Measurements from ENCODE around the gene CNIH1. TPM values are rescaled to one million over a fixed set of nuclear protein-coding genes. Genes with fewer than 3 reads are reported as not detected.

The CNIH1 gene
- total and polyA plus RNA-seq, 2 of the 13 experiments (the other 11 are each of a cell fraction or from before 2014, with no cell fraction given), result 166 to 421 TPM

DNA sequence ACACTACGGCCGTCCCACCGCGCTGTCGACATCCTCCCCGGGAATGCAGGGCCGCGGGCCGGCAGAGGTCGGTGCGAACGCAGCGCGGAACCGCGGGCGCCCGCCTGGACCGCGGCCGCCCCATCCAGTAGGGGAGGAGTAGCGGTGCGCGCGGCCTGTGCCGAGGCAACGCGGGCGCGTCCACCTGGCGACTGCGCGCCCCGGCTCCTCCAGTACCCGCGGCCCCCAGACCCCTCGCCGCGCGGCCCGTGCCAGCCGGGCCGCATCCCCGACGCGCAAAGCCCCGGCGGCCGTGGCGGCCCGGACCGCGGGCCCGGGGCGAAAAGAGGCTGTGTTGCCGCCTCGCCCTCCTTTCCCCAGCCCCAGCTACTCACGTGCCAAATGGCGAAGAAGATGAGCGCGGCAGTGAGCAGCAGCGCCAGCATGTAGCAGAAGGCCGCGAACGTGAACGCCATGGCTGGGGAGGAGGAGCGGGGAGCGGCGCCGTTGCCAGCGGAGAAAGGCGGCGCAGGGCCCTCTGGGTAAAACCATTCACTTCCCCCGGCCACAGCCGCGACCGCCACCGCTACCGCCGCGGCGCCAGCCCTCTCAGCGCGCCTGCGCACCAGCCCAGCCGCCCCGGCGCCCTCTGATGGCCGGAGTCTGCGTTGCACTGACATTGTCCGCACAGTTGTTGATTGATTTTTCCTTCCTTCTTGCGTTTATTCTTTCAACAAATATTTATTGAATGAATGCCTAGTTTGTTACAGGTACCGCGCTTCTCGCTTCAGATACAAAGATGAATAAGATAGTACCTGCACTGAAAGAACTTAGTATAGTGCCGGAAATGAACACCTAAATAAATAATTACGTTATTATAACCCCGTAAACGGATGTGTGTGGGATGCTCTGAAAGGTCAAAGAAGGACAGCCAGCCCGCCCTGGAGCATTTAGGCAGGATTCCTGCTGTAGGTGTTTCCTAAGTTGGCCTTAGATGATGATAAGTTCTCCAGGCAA, at the start of gene CNIH1 (continued):
- TF ChIP-seq ZNF318 (CRISPR knock-in tag; IDR thresholded peaks at IDR 0.05), result no peak
- no peak; the same call in 1 of the 2 replicates for TF ChIP-seq EEA1 (CRISPR knock-in tag; IDR thresholded peaks at IDR 0.05; ENCODE audit: borderline replicate concordance)
- no peak for TF ChIP-seq ZNF782 (CRISPR knock-in tag; IDR thresholded peaks at IDR 0.05; ENCODE audit: borderline replicate concordance)
- TF ChIP-seq RNF2 (conservative IDR thresholded peaks at IDR 0.05; ENCODE audit: low read depth), result peak; percentile 95
- no peak for TF ChIP-seq RFX1 (IDR thresholded peaks at IDR 0.05)
- TF ChIP-seq ZFP37 (CRISPR knock-in tag; IDR thresholded peaks at IDR 0.05; ENCODE audit: borderline replicate concordance), result no peak
- TF ChIP-seq AGO1 (IDR thresholded peaks at IDR 0.05; ENCODE audit: low read depth, low read length, poor library complexity, severe bottlenecking), result no peak
- TF ChIP-seq ZNF687 (CRISPR knock-in tag; IDR thresholded peaks at IDR 0.05), result peak; percentile 93
- no peak for TF ChIP-seq ZNF30 (CRISPR knock-in tag; IDR thresholded peaks at IDR 0.05)
- no peak for TF ChIP-seq IRF2 (CRISPR knock-in tag; IDR thresholded peaks at IDR 0.05)
- TF ChIP-seq MEIS1 (CRISPR knock-in tag; IDR thresholded peaks at IDR 0.05; ENCODE audit: borderline replicate concordance), result no peak
- no peak for TF ChIP-seq ZBTB21 (CRISPR knock-in tag; IDR thresholded peaks at IDR 0.05)
- peak; percentile 64 for TF ChIP-seq FOXO1 (CRISPR knock-in tag; IDR thresholded peaks at IDR 0.05)
- TF ChIP-seq SOX6 (IDR thresholded peaks at IDR 0.05), result no peak
- peak; percentile 41; the same call in 1 of the 2 replicates for TF ChIP-seq SOX6 (CRISPR knock-in tag; IDR thresholded peaks at IDR 0.05)
- no peak for TF ChIP-seq SNAI1 (CRISPR knock-in tag; IDR thresholded peaks at IDR 0.05; ENCODE audit: borderline replicate concordance)
- no peak for TF ChIP-seq LCORL (IDR thresholded peaks at IDR 0.05)
- peak; percentile 26; the same call in 1 of the 2 replicates for TF ChIP-seq LCORL (CRISPR knock-in tag; IDR thresholded peaks at IDR 0.05)

All from HepG2 (cell line).